Measurements from ENCODE around the gene NAGLU.
"Not testable (repeated sequence)": the region's sequence is repeated elsewhere in the genome, so short reads cannot be mapped to it uniquely, and the experiment has no call there.

NAGLU gene

GRCh38 chr17:42544874-42545283, 8.8 kb downstream of the NAGLU start:
- no peak for DNase-seq (ENCODE audit: low spot score)

GRCh38 chr17:42545755-42546505, 9.9 kb downstream of the NAGLU start:
- not testable (repeated sequence) for DNase-seq (ENCODE audit: low spot score)

- DNase-seq (ENCODE audit: low spot score): no peak
Observed at GRCh38 chr17:42547001-42547461, 11.0 kb downstream of the NAGLU start.

- DNase-seq (ENCODE audit: low spot score): no peak
Observed at GRCh38 chr17:42547698-42548069, 11.6 kb downstream of the NAGLU start.

GRCh38 chr17:42548070-42548837, 12.2 kb downstream of the NAGLU start:
- no peak for DNase-seq (ENCODE audit: low spot score)

- no peak for DNase-seq (ENCODE audit: low spot score)
Observed at GRCh38 chr17:42548993-42549755, 13.1 kb downstream of the NAGLU start.

- not testable (repeated sequence) for DNase-seq (ENCODE audit: low spot score)
Observed at GRCh38 chr17:42552736-42553135, 16.7 kb downstream of the NAGLU start, which contains the start of gene HSD17B1. Gene HSD17B1 (plus strand): TSS chr17:42552923. CDS start chr17:42552934, 11 bp downstream.

GRCh38 chr17:42553161-42553818, 17.2 kb downstream of the NAGLU start:
- no peak for DNase-seq (ENCODE audit: low spot score)

- no peak for DNase-seq (ENCODE audit: low spot score)
Observed at GRCh38 chr17:42553866-42554249, 17.8 kb downstream of the NAGLU start.

- DNase-seq (ENCODE audit: low spot score): peak; percentile 77
Observed at GRCh38 chr17:42554250-42555121, 18.4 kb downstream of the NAGLU start.

- no peak for DNase-seq (ENCODE audit: low spot score)
Observed at GRCh38 chr17:42555122-42555622, 19.1 kb downstream of the NAGLU start.

- DNase-seq (ENCODE audit: low spot score): not testable (repeated sequence)
Observed at GRCh38 chr17:42555961-42556617, 20.0 kb downstream of the NAGLU start.

- no peak for DNase-seq (ENCODE audit: low spot score)
Observed at GRCh38 chr17:42559075-42559474, 23.0 kb downstream of the NAGLU start.

- DNase-seq (ENCODE audit: low spot score): no peak
Observed at GRCh38 chr17:42560246-42560645, 24.2 kb downstream of the NAGLU start.

GRCh38 chr17:42561897-42562387, 25.9 kb downstream of the NAGLU start, which contains the start of gene COASY:
Gene COASY (plus strand): TSS chr17:42562148. CDS start chr17:42562623, 475 bp downstream.
- DNase-seq (ENCODE audit: low spot score): peak; percentile 94

GRCh38 chr17:42562388-42563142, 26.5 kb downstream of the NAGLU start:
- no peak for DNase-seq (ENCODE audit: low spot score)

- DNase-seq (ENCODE audit: low spot score): no peak
Observed at GRCh38 chr17:42563143-42563509, 27.1 kb downstream of the NAGLU start.

GRCh38 chr17:42563543-42563942, 27.5 kb downstream of the NAGLU start:
- no peak for DNase-seq (ENCODE audit: low spot score)

- DNase-seq (ENCODE audit: low spot score): no peak
Observed at GRCh38 chr17:42563950-42564349, 27.9 kb downstream of the NAGLU start.

All from globus pallidus (tissue), 1 donor.